HG03097 (cell line): Measurements from ENCODE around the gene NOS1AP.
"Not testable (repeated sequence)": the region's sequence is repeated elsewhere in the genome, so short reads cannot be mapped to it uniquely, and the experiment has no call there.

Experiments used
- ATAC-seq: cut with Tn5 transposase; IDR thresholded peaks from one replicate; pipeline ENCODE4 v1.9.1; 2021; ENCODE audit not compliant: unreplicated experiment, low FRiP score

NOS1AP gene

DNA sequence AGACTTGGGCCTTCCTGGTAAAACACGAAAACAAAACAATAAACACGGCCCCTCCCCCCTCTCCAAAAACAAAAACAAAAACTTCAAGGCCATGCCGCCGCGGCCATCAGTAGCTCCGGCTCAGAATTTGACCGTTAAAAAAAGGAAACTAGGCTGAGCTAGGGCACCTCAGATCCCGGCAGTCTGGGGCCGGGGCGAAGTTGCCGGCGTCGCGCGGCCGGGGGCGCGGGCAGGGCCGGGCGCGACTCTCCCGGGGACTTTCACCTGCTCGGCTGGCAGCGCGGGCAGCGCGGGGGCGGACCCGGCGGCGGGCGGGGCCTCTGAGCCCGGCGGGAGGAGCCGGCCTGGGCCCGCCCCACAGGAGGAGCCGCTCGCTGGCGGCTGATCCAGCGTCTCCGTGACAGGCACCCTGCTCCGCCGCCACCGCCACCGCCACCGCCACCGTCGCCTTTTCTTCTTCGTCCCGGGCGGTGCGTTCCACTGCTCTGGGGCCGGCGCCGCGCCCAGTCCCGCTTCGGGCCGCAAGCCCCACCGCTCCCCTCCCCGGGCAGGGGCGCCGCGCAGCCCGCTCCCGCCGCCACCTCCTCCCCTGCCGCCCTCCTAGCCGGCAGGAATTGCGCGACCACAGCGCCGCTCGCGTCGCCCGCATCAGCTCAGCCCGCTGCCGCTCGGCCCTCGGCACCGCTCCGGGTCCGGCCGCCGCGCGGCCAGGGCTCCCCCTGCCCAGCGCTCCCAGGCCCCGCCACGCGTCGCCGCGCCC is at the start of gene NOS1AP:
TSS of gene NOS1AP (plus strand) at position 358 of the 760 bp plus-strand sequence. CDS start 487 bp downstream, outside the sequence.
- ATAC-seq = peak; percentile 94

DNA sequence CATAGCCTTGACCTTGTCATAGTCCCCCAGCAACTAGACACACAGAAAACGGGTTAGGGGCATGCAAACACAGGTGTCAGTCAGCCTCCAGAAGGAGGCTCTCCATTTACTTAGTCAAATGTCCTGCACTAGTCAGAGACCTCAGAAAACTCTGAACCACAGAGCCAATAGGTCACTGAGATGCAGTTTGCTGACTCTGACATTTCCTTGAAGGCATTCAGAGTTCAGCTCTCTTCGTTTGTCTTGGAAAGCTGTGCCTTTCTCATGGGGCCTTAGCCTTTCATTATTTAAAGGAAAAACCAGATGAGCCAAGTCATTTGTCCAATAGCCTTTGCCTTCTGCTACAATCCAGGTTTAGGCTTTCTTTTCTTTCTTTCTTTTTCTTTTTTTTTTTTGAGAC is 49.3 kb upstream of the NOS1AP start:
- no peak for ATAC-seq

DNA sequence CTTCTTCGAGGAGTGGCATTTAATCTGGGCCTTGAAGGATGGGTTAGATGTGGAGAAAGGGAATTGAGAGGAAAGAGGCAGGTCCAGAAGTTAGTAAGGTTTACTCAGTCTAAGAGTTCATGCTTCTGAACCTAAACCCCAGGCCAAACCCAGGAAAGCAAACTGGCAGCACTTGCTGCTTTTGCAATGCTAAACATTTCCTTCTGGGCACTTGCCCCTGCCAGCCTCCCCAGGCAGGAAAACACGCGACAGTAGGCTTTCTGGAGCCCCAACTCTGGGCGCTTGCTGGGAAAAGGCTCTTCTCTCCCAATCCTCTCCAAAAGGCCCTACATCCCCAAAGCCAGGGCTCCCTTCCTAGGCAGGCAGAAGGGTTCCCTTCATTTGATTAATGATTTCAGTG is 48.4 kb upstream of the NOS1AP start:
- ATAC-seq = no peak

DNA sequence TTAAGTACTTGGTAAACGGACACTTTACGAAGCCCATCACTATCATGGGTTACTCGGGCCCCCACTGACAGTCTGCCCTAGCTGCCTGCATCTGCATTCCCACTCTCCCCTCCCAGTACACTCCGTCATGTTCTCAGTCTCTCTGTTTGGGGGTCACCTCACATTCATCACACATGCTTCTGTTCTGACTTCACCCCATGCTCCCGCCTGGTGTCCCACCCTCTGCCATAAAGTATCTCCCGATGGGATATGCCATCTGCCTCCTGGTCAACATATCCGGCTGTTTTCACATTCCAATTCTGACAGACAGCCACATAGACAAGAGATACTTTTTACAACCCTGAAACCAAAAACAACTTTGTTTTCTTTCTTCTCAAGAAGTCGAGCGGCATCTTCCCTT is 46.9 kb upstream of the NOS1AP start:
- no peak for ATAC-seq

DNA sequence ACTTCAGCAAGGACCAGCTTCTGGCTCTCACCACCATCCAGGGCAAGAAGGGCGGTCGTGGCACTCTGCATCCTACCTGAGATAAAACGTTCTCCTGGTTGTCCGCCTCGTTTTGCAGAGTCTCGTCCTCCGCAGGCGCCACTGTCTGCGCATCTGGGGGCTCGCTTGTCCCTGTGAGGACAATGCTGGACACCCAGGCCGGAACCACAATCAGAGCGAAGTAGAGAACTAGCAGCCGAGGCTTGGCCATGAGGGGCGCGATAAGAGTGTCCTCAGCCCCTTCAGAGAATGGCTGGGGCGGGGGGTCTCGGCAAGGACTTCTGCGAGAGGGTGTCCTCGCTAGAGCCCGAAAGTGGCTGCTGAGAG is 46.3 kb upstream of the NOS1AP start:
- no peak for ATAC-seq

DNA sequence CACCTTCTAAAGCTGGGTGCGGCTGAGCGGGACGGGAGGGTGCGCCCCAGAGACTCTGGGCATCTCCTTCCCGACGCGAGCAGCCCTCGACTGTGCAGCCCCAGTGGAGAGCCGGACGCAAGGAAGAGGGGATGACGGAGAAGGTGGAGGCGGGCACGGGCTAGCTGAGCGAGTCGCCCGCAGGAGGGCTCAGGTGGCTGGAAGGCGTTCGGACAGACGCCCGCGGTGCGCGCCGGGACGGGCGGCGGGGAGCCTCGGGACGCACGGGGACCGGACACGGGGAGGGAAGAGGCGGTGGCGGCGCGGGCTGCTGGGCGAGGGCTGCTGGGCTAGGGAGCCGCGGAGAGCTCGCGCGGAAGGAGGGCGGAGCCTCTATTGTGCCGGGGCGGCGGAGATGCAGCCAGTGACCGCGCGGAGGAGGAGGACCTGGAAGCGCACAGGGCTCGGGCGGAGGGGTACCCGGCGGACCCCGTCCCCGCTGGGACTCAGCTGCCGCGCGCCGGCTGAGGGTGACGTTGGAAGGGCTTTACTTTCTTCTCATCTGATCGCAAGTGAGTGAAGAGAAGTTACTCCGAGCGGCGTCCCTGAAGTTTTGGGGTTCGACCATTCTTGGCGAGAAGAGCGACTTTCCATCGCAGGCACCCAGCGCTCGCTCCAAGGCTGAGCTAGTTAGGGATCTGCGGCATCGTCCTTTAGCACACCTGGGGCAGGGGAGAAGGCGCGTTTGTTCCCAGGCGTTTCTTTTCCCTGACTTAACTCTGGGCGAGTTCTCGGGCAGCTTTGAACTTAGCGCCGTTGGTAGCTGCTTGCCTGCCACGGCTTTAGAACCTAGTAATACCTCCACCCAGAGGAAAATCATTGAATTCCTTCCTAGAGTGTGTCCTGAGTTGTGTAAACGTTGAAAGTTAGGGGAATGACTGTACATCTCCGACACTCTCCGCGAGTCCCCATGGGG is 45.7 kb upstream of the NOS1AP start, which contains the start of gene OLFML2B:
TSS of gene OLFML2B (minus strand) at position 323 of the 955 bp plus-strand sequence. CDS start 439 bp downstream, outside the sequence.
- ATAC-seq = no peak

DNA sequence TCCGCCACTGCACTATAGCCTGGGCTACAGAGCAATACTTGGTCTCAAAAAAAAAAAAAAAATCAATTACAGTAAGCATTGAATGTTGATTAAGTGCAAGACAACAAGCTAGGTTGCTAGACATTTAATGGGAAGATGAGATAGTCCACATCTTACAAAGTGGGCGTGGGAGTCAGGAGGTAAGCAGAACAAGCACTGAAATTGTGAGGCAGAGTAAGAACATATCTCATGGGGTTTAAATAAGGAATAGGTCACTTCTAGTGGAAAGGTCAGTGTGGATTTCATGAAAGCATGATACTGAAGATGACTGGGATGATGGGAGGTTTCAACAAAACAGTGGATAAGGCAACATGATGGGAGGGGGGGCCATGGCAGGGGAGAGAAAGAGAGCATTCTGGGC is 44.0 kb upstream of the NOS1AP start:
- ATAC-seq = no peak

DNA sequence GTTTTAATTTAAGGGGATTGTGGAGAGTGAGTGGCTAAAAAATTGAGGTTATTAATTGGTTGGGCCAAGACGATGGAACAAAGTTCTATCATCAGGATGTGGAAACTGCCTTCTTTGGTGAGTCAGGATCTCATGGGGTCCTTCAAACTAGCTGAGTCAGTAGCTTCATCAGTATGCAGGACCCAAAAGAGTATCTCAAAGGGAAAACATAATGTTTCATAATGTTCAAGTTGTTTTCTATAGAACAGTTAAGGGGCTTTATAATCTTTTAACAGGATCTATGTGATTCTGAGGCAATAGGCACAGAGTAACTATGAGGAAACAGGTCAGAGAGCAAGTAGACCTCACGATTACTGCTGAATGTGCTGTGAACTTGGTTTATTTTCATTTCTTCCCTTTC is 42.6 kb upstream of the NOS1AP start:
- ATAC-seq = no peak

DNA sequence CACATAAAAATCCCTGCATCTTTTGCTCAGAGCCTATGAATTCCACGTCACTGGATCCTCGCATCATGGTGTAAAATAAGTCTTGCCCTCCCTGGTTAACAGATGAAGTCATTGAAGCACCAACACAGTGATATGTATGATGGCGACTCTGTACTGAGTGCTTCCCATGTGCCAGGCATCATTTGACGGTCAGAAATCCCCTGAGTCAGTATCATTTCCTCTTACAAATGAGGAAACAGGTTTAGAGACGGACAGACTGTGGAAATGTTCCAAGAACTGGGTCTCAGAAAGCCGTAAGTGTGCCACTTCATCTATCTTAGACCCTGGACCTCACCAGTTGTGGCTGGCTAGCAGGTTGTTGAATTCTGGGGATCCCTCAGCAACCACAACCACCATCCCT is 40.8 kb upstream of the NOS1AP start:
- ATAC-seq = no peak

DNA sequence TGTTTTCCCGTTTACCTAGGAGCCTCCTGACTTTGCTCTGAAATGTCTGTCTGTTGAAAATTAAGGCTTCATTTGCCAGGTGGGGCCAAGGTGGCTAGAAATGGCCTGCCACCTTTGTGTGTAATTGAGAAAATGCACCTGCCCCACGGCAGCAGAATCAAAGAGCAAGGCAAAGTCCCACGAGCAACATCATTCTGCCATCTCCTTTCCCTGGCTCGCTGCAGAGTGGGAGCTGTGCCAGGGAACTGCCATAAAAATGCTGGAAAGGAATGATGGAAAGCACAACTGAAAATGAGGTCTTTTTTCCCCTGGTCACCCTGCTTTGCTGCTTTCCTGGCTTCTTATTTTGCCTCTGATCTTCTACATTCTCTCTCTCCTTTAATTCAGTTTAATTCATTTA is 40.3 kb upstream of the NOS1AP start:
- no peak for ATAC-seq

DNA sequence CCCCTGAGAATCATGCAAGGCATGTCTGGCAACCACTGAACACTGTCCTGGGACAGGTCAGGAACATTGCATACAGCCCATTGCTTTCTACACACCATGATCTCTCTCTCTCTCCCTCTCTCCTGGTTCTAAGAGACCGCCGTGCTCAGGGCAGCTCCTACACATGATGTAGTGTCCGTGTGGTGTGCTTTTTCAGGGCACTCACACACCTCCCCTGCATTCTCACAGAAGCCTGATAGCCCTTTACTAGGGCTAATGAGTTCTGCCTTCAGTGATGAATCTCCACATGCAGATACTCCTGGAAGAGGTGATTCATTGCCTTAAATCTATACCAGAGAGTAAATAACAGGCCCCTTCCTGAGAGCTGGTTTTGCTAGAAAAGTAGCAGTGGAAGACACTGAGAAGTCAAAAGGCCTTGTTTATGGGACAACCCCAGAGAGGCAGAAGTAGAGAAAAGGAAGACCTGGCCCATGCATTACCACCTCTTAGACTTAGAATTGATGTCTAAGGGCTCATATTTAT is 38.7 kb upstream of the NOS1AP start:
- ATAC-seq = no peak

DNA sequence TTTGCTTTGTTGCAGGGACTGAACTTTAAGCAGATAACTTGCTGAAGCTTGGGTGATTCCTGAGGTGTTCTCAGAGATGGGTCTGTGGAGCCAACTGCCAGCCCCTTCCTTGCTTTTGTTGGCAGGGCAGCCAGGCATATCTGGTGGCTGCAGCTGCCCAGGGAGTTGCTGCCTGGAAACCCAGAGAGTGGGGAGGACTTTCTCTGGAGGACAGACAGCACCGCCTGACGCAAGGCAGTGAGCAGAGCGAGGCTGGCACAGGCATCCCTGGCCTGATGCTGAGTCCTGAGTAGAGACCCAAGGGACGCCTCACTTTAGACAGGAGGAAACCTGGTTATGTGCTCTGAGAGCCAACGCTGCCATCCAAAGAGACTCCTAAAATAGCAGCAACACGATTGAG is 36.1 kb upstream of the NOS1AP start:
- no peak for ATAC-seq

DNA sequence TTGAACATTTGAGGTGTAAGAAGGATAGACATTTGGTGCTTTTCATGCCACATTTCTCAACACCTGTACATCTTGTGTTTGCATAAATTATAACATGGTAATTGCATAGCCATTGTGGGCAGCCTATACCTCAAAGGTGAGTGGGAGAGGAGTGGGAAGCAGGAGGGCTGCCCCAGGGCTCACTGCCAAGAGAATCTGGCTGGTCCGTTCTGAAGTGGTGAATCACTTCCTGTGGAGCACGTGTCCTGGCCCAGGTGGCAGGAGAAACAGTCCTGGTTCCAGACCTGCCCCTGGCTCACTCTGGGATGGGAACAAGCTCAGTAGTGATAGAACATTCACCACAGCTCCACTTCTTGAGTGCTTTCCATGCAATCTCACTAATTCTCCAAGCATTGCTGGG is 34.2 kb upstream of the NOS1AP start:
- ATAC-seq = no peak

DNA sequence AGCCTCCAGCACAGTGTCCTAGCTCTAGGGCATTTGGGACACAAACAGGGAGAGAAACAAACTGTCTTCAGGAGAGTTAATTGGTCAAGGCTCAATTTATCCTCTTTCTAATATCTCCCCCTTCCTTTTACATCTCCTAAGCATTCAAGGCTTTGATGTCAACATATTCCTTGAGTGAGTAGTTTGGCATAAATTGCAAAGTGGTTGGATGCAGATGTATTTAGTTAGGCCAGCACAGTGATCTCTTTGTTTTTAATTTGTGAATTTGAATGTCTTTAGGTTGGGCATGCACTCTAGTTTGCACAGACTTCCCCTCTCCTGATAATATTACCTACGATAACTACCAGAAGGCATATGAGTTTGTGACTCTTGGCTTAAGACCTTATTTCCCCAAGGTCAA is 33.3 kb upstream of the NOS1AP start:
- no peak for ATAC-seq

DNA sequence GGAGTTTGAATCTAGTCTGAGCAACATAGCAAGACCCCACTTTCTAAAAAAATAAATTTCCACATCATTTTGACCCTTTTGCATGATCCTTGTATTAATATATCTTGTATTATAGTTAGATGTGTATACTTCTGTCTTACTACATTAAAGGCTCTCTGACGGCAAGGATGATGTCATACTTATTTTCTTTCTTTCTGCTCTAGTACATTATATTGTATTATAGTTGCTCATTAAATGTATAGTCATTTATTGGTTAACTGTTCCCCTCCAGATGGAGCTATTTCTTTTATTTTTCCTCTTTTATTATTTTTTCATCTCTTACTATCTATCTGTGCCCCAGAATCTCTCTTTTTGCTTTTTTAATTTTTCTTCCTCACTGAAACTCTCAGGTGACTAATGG is 30.9 kb upstream of the NOS1AP start:
- no peak for ATAC-seq

DNA sequence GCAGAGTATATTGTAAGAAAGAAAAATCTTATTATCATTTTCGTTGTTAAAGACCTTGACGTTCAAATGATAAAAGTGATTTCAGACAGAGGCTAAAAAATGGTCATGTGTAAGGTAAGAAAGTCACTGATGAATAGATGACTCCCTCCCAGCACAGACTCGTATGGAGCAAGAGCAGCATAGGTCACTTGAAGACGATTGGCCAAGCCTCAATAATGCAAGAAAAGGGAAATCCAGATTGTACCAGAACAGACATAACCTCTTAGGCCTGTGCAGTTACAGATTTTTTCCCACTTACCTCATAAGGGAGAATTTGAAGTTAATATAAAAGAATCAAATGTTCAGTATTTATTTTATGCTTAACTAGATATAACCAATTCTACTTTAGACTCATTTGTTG is 29.5 kb upstream of the NOS1AP start:
- no peak for ATAC-seq

DNA sequence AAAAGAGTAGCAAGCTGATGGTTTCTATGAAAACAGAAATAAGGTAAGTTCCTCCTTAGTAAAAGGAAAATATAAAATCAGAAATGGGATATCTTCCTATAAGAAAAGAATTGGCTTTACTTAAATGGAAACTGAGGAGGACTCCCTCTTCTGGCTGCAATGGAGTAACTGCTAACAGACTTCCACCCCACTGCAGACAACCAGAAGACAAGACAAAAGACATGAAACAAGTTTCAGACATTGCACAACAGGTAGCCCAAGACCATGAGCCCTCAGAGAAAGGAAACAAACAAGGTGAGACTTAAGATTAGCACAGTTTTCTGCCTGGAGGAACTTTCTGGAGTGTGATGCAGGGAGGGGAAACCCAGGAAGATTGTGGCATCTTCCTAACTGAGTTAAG is 28.8 kb upstream of the NOS1AP start:
- no peak for ATAC-seq

DNA sequence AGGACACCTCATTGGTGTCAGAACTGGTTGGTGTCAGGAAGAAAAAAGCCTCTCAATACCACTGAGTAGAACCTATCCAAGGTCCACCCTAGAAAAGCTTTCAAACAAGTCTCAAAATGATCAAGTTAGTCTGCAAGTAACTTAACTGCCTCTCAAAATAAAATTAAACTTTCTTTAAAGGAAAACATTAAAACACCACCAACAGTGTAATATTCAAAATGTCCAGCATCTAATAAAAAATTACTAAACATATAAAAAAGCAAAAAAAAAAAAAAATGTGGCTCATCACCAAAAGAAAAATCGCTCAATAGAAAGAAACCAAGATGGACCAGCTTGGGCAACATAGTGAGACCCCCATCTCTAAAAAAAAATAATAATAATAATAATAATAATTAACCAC is 27.1 kb upstream of the NOS1AP start:
- no peak for ATAC-seq

DNA sequence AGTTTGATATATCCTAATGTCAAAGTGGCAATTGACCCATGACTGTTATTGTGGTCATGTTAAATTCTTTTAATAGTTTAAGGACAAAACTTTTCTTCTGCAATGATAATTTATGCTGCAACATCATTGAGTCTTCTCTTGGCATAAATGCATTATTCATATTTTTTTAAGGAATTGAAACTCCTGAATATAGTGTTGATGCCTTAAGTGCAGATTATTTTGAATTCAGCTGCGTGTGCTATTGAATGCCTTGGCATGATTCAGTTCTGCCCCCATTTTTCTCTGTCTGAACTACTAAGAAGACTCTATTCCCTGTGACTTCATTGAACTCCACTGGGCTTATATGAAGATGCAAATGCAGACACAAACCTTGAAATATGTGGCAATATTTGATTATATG is 22.6 kb upstream of the NOS1AP start:
- no peak for ATAC-seq

DNA sequence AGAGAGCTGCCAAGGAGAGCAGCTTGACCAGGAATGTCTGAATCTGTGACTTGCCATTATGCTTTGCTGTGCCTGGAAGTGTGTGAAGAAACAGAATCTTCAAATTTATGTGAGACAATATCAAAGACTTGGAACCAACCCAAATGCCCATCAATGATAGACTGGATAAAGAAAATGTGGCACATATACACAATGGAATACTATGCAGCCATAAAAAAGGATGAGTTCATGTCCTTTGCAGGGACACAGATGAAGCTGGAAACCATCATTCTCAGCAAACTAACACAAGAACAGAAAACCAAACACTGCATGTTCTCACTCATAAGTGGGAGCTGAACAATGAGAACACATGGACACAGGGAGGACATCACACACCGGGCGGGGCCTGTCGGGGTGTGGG is 15.5 kb upstream of the NOS1AP start:
- not testable (repeated sequence) for ATAC-seq

DNA sequence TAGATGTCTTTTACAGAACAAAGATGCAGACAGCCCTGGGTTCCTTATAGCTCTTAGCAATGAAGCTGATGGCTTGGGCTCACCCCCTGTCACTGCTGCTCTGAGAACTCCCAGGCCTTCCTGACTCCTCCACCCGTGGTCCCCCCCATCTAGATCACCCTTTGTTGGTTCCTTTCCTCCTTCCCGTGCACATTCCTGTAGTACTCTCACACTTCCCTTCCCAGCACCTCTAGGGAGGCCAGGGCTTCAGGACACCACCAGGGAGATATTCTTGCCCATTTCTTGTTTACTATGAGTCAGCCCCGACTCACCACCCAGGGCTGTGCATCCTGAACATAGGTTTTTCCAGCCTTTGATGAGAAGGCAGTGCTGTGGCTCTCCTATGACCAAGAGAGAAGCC is 14.4 kb upstream of the NOS1AP start:
- no peak for ATAC-seq
